Fibroblast of gingiva (primary cell): ENCODE data around the gene MFAP3.

Experiments
- DNase-seq: peaks from one replicate; pipeline ENCODE4 v3.0.0-alpha.2; 2011; ENCODE audit warnings: low read depth

The MFAP3 gene

DNA sequence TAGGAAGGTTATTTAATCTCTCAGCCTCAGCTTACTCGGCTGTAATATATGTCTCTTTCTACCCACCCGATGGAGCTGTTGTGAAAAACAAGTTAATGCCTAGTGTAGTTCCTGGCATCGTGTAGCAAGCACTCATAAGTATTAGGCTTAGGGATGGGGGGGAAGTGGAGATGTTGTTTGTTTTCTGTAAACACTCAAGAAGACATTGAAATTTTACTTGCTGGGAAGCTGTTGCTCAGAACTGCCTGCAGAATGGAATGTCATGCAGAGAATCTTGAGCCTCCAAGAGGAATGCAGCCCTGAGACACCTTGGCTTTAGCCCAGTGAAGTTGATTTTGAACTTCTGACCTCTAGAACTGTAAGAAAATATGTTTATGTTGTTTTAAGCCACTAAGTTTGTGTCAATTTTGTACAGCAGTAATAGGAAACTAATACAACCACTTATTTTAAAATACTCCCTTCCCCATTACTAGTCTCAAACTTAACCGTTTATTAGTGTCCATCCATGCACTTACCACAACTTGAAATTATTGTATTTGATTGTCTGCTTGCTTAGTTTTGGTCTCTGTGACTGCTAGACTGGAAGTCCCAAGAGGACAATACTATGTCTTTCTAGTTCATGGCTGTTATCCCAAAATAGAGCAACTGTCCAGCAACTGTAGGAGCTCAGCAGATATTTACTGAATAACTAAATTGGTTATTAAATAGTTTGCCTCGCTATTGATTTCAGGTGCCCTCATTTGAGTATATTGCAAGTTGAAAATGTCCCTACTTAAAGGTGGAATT lies 53.8 kb downstream of the MFAP3 start:
- peak; percentile 54 for DNase-seq

DNA sequence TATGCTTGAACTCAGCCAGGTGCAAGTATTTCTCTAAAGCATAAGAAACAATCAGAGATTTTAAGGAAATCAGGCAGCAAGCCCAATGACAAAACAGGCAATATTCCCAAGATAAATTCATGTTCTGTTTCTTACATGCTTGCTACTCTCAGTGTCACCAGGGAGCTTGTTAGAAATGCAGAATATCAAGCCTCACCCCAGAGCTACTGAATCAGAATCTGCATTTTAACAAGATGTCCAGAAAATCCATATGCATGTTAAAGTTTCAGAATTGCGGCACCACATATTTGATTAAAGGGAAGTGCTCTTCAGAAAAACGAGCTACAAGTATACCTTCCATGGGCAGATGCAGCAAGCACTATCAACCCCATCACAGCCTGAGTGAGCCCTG lies 54.4 kb downstream of the MFAP3 start:
- DNase-seq: no peak

- no peak for DNase-seq
Observed at GRCh38 chr5:154095904-154096303, 57.1 kb downstream of the MFAP3 start.

DNA sequence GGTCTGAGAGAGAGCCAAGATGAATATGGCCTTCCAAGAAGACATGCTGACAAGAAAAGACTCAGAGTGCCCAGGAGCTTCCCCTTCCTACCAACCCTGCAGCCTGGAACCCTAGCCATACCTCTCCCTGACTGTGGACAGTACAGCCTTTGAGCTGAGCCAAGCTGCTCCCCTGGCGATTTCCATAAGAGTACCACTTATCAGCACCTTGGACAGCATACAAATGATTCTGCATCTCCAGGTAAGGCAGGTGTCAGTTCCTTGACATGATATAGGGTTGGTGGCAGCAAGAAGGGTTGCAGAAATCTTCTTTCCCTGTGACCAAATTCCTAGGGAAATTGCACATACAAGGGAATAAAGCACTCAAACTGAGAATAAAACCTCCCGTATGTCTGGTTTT lies 58.3 kb downstream of the MFAP3 start:
- DNase-seq: no peak

DNA sequence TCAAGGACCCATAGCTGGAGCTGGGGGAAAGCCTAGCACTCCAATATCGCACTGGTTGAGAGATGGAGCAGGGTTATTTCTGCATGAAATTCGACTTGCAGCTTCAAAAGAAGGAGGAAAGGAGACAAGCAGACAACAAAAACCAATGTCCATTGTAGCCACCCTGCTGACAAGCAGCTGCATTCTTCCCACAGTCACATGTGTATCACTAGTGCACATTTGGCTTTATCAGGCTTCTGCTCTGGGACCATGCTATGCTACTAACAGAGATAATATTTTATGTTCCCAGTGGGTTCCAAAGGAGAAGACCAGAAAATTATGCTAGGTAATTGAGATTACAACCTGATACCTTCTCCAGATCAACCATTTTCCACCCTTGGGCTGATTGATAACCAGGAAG lies 59.7 kb downstream of the MFAP3 start:
- no peak for DNase-seq

DNA sequence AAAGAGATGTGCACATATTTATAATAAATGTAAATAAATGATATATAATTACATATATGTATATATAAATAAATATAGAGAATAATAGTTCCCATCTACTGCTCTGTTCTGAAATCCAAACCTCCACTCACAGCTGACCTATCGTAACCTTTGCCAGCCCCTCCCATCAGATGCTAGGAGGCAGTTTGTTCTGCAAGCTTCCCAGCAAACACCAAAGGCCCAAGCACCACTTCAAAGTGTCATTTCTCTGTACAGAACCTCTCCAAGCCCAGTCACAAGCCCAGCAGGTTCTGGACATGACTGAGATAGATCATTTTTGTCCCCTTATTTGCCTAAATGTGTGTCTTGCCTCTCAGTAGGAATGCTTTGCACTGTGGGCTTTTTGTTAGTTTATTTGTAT lies 62.4 kb downstream of the MFAP3 start:
- no peak for DNase-seq

GRCh38 chr5:154103233-154103632 lies 64.5 kb downstream of the MFAP3 start:
- no peak for DNase-seq
